GM12878 (cell line): ENCODE results near the gene FANCC.

Experiments
- CTCF ChIP-seq, 3 experiments: IDR thresholded peaks in 2 of 3; conservative IDR thresholded peaks in 1 of 3; 2 replicates each; pipeline ENCODE4 v1.5.1; 2011; ENCODE audit warnings: low read depth in 3 of 3, low read length in 3 of 3, mild to moderate bottlenecking in 3 of 3, control low read depth in 2 of 3, moderate library complexity in 2 of 3, inconsistent platforms in 1 of 3, mixed read lengths in 1 of 3; ENCODE audit not compliant: control insufficient read depth in 2 of 3, insufficient read depth in 1 of 3; ENCODE audit errors: extremely low read depth in 1 of 3
- EED ChIP-seq: sonication (generic); IDR thresholded peaks from 2 replicates; pipeline ENCODE4 v1.6.1; 2016; ENCODE audit warnings: antibody characterized with exemption, low read depth
- EP300 ChIP-seq, 2 experiments: fragments of 150-350 bp in 1 of 2; IDR thresholded peaks; 2 replicates each; pipeline ENCODE4 v1.6.1; 2011 to 2012; ENCODE audit warnings: low read depth in 2 of 2, low read length in 2 of 2, borderline replicate concordance in 1 of 2, improper control_type of control experiment in 1 of 2, inconsistent platforms in 1 of 2; ENCODE audit not compliant: control insufficient read depth in 1 of 2
- IRF5 ChIP-seq: fragments of 450-650 bp; IDR thresholded peaks from 2 replicates; pipeline ENCODE4 v1.6.1; 2017; ENCODE audit warnings: borderline replicate concordance
- MEF2A ChIP-seq: IDR thresholded peaks from 2 replicates; pipeline ENCODE4 v1.6.1; 2011; ENCODE audit warnings: low read depth, mild to moderate bottlenecking, low read length, moderate library complexity; ENCODE audit not compliant: insufficient read depth
- MLLT1 ChIP-seq: fragments of 450-650 bp; IDR thresholded peaks from 2 replicates; pipeline ENCODE4 v1.6.1; 2016; ENCODE audit warnings: mild to moderate bottlenecking
- NBN ChIP-seq: fragments of 450-650 bp; IDR thresholded peaks from 2 replicates; pipeline ENCODE4 v1.6.1; 2016
- NR2C2 ChIP-seq: IDR thresholded peaks from 2 replicates; pipeline ENCODE4 v1.6.1; 2011; ENCODE audit warnings: borderline replicate concordance, low read depth; ENCODE audit not compliant: control insufficient read depth, insufficient read length

- TF ChIP-seq MEF2A (no peak), CTCF (IDR thresholded peaks at IDR 0.05 in 2 of 3, conservative IDR thresholded peaks at IDR 0.05 in 1 of 3; ENCODE audit: control insufficient read depth in 2 of 3, extremely low read depth in 1 of 3, insufficient read depth in 1 of 3, low read depth in 3 of 3, low read length in 3 of 3) (no peak), NR2C2 (no peak), EED (no peak), NBN (no peak), EP300 (IDR thresholded peaks at IDR 0.05; ENCODE audit: borderline replicate concordance in 1 of 2, control insufficient read depth in 1 of 2, low read depth in 2 of 2, low read length in 2 of 2) (no peak), MLLT1 (no peak), IRF5 (no peak)
Measured at GRCh38 chr9:95338243-95338642, 20.7 kb upstream of the FANCC start.
